ENCODE data around the gene WFDC10B. TPM values are rescaled to one million over a fixed set of nuclear protein-coding genes. Genes with fewer than 3 reads are reported as not detected.
"Not testable (repeated sequence)": the region's sequence is repeated elsewhere in the genome, so short reads cannot be mapped to it uniquely, and the experiment has no call there.

WFDC10B gene
- total RNA-seq, 2 experiments from 2014 or later, result not detected

DNA sequence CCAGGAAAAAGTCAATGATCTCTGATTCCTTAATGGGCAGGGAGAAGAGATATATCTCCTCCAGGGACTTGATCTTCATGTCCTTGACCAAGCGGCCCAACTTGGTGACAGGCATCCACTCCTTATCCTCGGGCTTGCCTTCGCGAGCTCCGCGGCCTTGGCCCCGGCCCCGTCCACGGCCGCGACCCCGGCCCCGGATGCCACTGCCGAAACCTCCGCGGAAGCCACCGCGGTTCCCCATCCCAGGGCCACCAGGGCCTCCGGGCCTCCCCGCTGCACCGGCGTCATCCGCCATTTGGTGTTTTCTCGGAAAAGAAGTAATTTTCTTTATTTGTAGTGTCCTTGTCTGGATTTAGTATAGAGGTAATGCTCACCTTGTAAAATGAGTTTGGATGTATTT is 63.7 kb downstream of the WFDC10B start:
- H3K4me1 Mint-ChIP-seq (ENCODE audit: low read depth); H3K36me3 Mint-ChIP-seq (ENCODE audit: low read depth); H3K4me3 Mint-ChIP-seq; DNase-seq; intact Hi-C loops (cut with micrococcal nuclease); H3K27ac Mint-ChIP-seq; CTCF ChIA-PET; H3K9me3 Mint-ChIP-seq: not testable (repeated sequence)
- peaks cover 13% of the 10 kb centered on the region for H3K27me3 Mint-ChIP-seq (ENCODE audit: low read depth)

DNA sequence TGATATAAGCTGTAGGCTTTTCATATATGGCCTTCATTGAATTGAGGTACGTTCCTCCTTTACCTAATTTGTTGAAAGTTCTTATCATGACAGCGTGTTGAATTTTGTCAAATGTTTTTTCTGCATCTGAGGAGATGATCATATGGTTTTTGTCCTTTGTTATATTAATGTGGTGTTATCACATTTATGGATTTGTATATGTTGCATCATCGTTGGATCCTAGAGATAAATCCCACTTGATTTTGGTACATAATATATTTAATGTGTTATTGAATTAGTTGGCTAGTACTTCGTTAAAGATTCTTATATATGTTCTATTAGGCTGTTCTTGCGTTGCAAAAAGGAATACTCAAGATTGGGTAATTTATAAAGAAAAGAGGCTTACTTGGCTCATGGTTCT is 65.1 kb downstream of the WFDC10B start:
- Mint-ChIP-seq H3K4me3 (no peak overlapping the region), H3K27me3 (ENCODE audit: low read depth) (peaks cover 13% of the 10 kb centered on the region), H3K27ac (no peak overlapping the region), H3K9me3 (no peaks in the 10 kb centered on the region), H3K4me1 (ENCODE audit: low read depth) (no peaks in the 10 kb centered on the region), H3K36me3 (ENCODE audit: low read depth) (no peaks in the 10 kb centered on the region)
- CTCF ChIA-PET, result no interaction called here
- intact Hi-C loops (cut with micrococcal nuclease), result no loop called here
- DNase-seq, result no peak

DNA sequence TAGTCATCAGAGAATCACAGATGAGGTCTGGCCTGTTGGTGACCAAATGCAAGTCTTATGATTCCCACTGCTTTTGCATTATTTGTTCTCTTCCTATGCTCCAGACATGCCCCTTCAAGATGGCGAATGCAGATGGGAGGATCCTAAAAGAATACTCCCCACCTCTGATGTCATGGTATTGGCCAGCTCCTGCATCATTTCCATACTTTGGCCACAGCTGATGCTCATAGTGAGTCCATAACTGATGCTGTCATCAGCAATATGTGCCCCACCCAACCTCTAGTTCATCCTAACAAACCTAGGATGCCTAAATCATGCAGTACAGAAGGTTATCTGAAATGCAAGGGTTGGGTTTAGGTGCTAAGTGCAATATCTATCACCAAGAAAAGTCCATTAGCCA is 68.3 kb downstream of the WFDC10B start:
- no peak for DNase-seq
- Mint-ChIP-seq H3K4me3 (no peak overlapping the region), H3K36me3 (ENCODE audit: low read depth) (no peaks in the 10 kb centered on the region), H3K9me3 (no peaks in the 10 kb centered on the region), H3K27ac (no peak overlapping the region), H3K4me1 (ENCODE audit: low read depth) (no peaks in the 10 kb centered on the region), H3K27me3 (ENCODE audit: low read depth) (peaks cover 13% of the 10 kb centered on the region)
- intact Hi-C loops (cut with micrococcal nuclease), result no loop called here
- CTCF ChIA-PET, result no interaction called here

Small RNA genes within 50 kb of the gene (microRNA-seq; reads per million reads assigned to microRNA genes)
- gene MIR3617 (ENCODE audit: borderline microRNAs expressed, borderline replicate concordance), result not detected

Other genes with a start within 250 kb of the WFDC10B start
- 1 to 10 TPM in 1 of 2 experiments, under 1 TPM in 1; 0.83 to 1.0 TPM for gene WFDC2, start 235.3 kb downstream of the WFDC10B start, total RNA-seq
- gene SPINT3, start 189.4 kb downstream of the WFDC10B start, total RNA-seq, result not detected
- not detected for gene WFDC6, start 165.5 kb downstream of the WFDC10B start, total RNA-seq
- not detected for gene EPPIN, start 157.6 kb downstream of the WFDC10B start, total RNA-seq
- gene WFDC8, start 125.7 kb downstream of the WFDC10B start, total RNA-seq, result not detected
- gene WFDC10A, start 75.3 kb downstream of the WFDC10B start, total RNA-seq, result not detected
- not detected for gene WFDC9, start 73.7 kb downstream of the WFDC10B start, total RNA-seq
- not detected for gene WFDC11, start 34.8 kb downstream of the WFDC10B start, total RNA-seq
- not detected for gene WFDC13, start 3.0 kb downstream of the WFDC10B start, total RNA-seq
- not detected for gene SPINT4, start 17.3 kb upstream of the WFDC10B start, total RNA-seq
- gene WFDC3, start 86.9 kb upstream of the WFDC10B start, total RNA-seq, result not detected
- 10 to 100 TPM; 22.4 TPM for gene DNTTIP1, start 86.9 kb upstream of the WFDC10B start, total RNA-seq
- 100 to 1,000 TPM; 189 to 202 TPM for gene UBE2C, start 107.6 kb upstream of the WFDC10B start, total RNA-seq
- gene TNNC2, start 122.3 kb upstream of the WFDC10B start, total RNA-seq, result not detected
- gene SNX21, start 128.8 kb upstream of the WFDC10B start, total RNA-seq, result 1 to 10 TPM in 1 of 2 experiments, under 1 TPM in 1; 0.72 to 1.2 TPM
- 10 to 100 TPM; 21.4 to 23.3 TPM for gene ACOT8, start 152.4 kb upstream of the WFDC10B start, total RNA-seq
- gene ZSWIM3, start 152.6 kb upstream of the WFDC10B start, total RNA-seq, result 1 to 10 TPM; 3.3 to 3.7 TPM
- gene ZSWIM1, start 176.2 kb upstream of the WFDC10B start, total RNA-seq, result 1 to 10 TPM; 8.2 to 8.4 TPM
- under 1 TPM; 0.38 to 0.52 TPM for gene SPATA25, start 182.6 kb upstream of the WFDC10B start, total RNA-seq
- 1 to 10 TPM in 1 of 2 experiments, under 1 TPM in 1; 0.99 to 1.4 TPM for gene NEURL2, start 186.2 kb upstream of the WFDC10B start, total RNA-seq
- 10 to 100 TPM; 28.7 to 31.5 TPM for gene CTSA, start 186.3 kb upstream of the WFDC10B start, total RNA-seq
- gene PLTP, start 207.1 kb upstream of the WFDC10B start, total RNA-seq, result 1 to 10 TPM; 4.3 to 4.8 TPM
- 10 to 100 TPM; 39.2 to 39.5 TPM for gene PCIF1, start 229.7 kb upstream of the WFDC10B start, total RNA-seq